Activated T-helper 17 cell treated with anti-CD3 and anti-CD28 coated beads, Interleukin-2, amount 50 U/mL, for 72 hours (primary cell): ENCODE measurements around the gene LRMDA. TPM values are rescaled to one million over a fixed set of nuclear protein-coding genes. Genes with fewer than 3 reads are reported as not detected.

Experiments
- ATAC-seq: fragments of 150-1000 bp; cut with Tn5 transposase; replicated peaks from 2 replicates; pipeline ENCODE4 v1.10.0; 2021; ENCODE audit warnings: mild to moderate bottlenecking, moderate library complexity
- H3K27ac Mint-ChIP-seq: one replicate; pipeline ENCODE4 v1.8.0; 2022; ENCODE audit warnings: mixed read lengths
- H3K27me3 Mint-ChIP-seq: one replicate; pipeline ENCODE4 v1.8.0; 2022; ENCODE audit warnings: mixed read lengths
- H3K36me3 Mint-ChIP-seq: one replicate; pipeline ENCODE4 v1.8.0; 2022; ENCODE audit warnings: low read depth, mild to moderate bottlenecking, mixed read lengths
- H3K4me1 Mint-ChIP-seq: one replicate; pipeline ENCODE4 v1.8.0; 2022; ENCODE audit warnings: mixed read lengths
- H3K4me3 Mint-ChIP-seq: one replicate; pipeline ENCODE4 v1.8.0; 2022; ENCODE audit warnings: mild to moderate bottlenecking, mixed read lengths
- H3K9me3 Mint-ChIP-seq: one replicate; pipeline ENCODE4 v1.8.0; 2022; ENCODE audit warnings: mixed read lengths
- total RNA-seq, 2 donors: library from RNA; stranded (reverse); gene quantifications; one replicate each; pipeline ENCODE4 v1.2.3, GENCODE V29; 2022

The LRMDA gene
- total RNA-seq, 2 donors from 2014 or later: not detected

- no peak for ATAC-seq
- Mint-ChIP-seq H3K36me3 (no peaks in the 10 kb centered on the region), H3K4me1 (no peaks in the 10 kb centered on the region), H3K4me3 (no peak overlapping the region), H3K27ac (no peak overlapping the region), H3K27me3 (no peaks in the 10 kb centered on the region), H3K9me3 (peaks cover 7% of the 10 kb centered on the region)
These were observed 744.7 kb downstream of the LRMDA start for GRCh38 chr10:76176166-76176550.

GRCh38 chr10:76177936-76178335 is 746.5 kb downstream of the LRMDA start:
- Mint-ChIP-seq H3K36me3 (no peaks in the 10 kb centered on the region), H3K4me3 (no peak overlapping the region), H3K27ac (no peak overlapping the region), H3K9me3 (peaks cover 7% of the 10 kb centered on the region), H3K27me3 (no peaks in the 10 kb centered on the region), H3K4me1 (no peaks in the 10 kb centered on the region)
- no peak for ATAC-seq

- no peak overlapping the region for H3K27ac Mint-ChIP-seq
- no peaks in the 10 kb centered on the region for H3K36me3 Mint-ChIP-seq
- H3K4me1 Mint-ChIP-seq: no peaks in the 10 kb centered on the region
- H3K27me3 Mint-ChIP-seq: no peaks in the 10 kb centered on the region
- peaks cover 4% of the 10 kb centered on the region for H3K9me3 Mint-ChIP-seq
- no peak for ATAC-seq
- H3K4me3 Mint-ChIP-seq: no peak overlapping the region
These were observed 747.3 kb downstream of the LRMDA start for GRCh38 chr10:76178532-76179292.

- peaks cover 4% of the 10 kb centered on the region for H3K9me3 Mint-ChIP-seq
- no peak for ATAC-seq
- no peaks in the 10 kb centered on the region for H3K27me3 Mint-ChIP-seq
- H3K4me1 Mint-ChIP-seq: no peaks in the 10 kb centered on the region
- H3K27ac Mint-ChIP-seq: no peak overlapping the region
- H3K36me3 Mint-ChIP-seq: no peaks in the 10 kb centered on the region
- no peak overlapping the region for H3K4me3 Mint-ChIP-seq
These were observed 748.4 kb downstream of the LRMDA start for GRCh38 chr10:76179806-76180205.

- no peaks in the 10 kb centered on the region for H3K4me1 Mint-ChIP-seq
- peaks cover 4% of the 10 kb centered on the region for H3K27me3 Mint-ChIP-seq
- no peaks in the 10 kb centered on the region for H3K36me3 Mint-ChIP-seq
- ATAC-seq: no peak
- H3K4me3 Mint-ChIP-seq: no peak overlapping the region
- no peaks in the 10 kb centered on the region for H3K9me3 Mint-ChIP-seq
- no peak overlapping the region for H3K27ac Mint-ChIP-seq
These were observed 753.2 kb downstream of the LRMDA start for GRCh38 chr10:76184647-76185046.

GRCh38 chr10:76185471-76186301 is 754.3 kb downstream of the LRMDA start:
- ATAC-seq: no peak
- Mint-ChIP-seq H3K4me1 (no peaks in the 10 kb centered on the region), H3K9me3 (no peaks in the 10 kb centered on the region), H3K27me3 (peaks cover 4% of the 10 kb centered on the region), H3K27ac (no peak overlapping the region), H3K36me3 (no peaks in the 10 kb centered on the region), H3K4me3 (no peak overlapping the region)

GRCh38 chr10:76188216-76188615 is 756.8 kb downstream of the LRMDA start:
- ATAC-seq: no peak
- Mint-ChIP-seq H3K4me3 (no peak overlapping the region), H3K27ac (no peak overlapping the region)

GRCh38 chr10:76190634-76191270 is 759.3 kb downstream of the LRMDA start:
- Mint-ChIP-seq H3K4me1 (no peaks in the 10 kb centered on the region), H3K4me3 (no peak overlapping the region), H3K27ac (no peak overlapping the region), H3K27me3 (peaks cover 4% of the 10 kb centered on the region), H3K9me3 (peaks cover 7% of the 10 kb centered on the region), H3K36me3 (no peaks in the 10 kb centered on the region)
- ATAC-seq: no peak

More at GRCh38 chr10:76188216-76188615, 756.8 kb downstream of the LRMDA start:
- Mint-ChIP-seq H3K9me3 (no peaks in the 10 kb centered on the region), H3K4me1 (no peaks in the 10 kb centered on the region), H3K36me3 (no peaks in the 10 kb centered on the region), H3K27me3 (peaks cover 4% of the 10 kb centered on the region)

- no peak for ATAC-seq
- H3K4me3 Mint-ChIP-seq: no peak overlapping the region
- no peaks in the 10 kb centered on the region for H3K36me3 Mint-ChIP-seq
- no peak overlapping the region for H3K27ac Mint-ChIP-seq
- no peaks in the 10 kb centered on the region for H3K4me1 Mint-ChIP-seq
- H3K9me3 Mint-ChIP-seq: peaks cover 7% of the 10 kb centered on the region
- H3K27me3 Mint-ChIP-seq: peaks cover 4% of the 10 kb centered on the region
These were observed 759.9 kb downstream of the LRMDA start for GRCh38 chr10:76191336-76191735.

- H3K27me3 Mint-ChIP-seq: peaks cover 4% of the 10 kb centered on the region
- H3K4me3 Mint-ChIP-seq: no peak overlapping the region
- H3K9me3 Mint-ChIP-seq: peaks cover 7% of the 10 kb centered on the region
- no peak overlapping the region for H3K27ac Mint-ChIP-seq
- no peak for ATAC-seq
- no peaks in the 10 kb centered on the region for H3K4me1 Mint-ChIP-seq
- H3K36me3 Mint-ChIP-seq: no peaks in the 10 kb centered on the region
These were observed 760.7 kb downstream of the LRMDA start for GRCh38 chr10:76192151-76192550.

GRCh38 chr10:76192694-76193320 is 761.4 kb downstream of the LRMDA start:
- Mint-ChIP-seq H3K27me3 (no peaks in the 10 kb centered on the region), H3K27ac (no peak overlapping the region), H3K4me3 (no peak overlapping the region), H3K4me1 (no peaks in the 10 kb centered on the region), H3K36me3 (no peaks in the 10 kb centered on the region), H3K9me3 (peaks cover 7% of the 10 kb centered on the region)
- no peak for ATAC-seq

- H3K9me3 Mint-ChIP-seq: peaks cover 7% of the 10 kb centered on the region
- ATAC-seq: no peak
- no peaks in the 10 kb centered on the region for H3K36me3 Mint-ChIP-seq
- H3K4me3 Mint-ChIP-seq: no peak overlapping the region
- H3K27me3 Mint-ChIP-seq: no peaks in the 10 kb centered on the region
- no peaks in the 10 kb centered on the region for H3K4me1 Mint-ChIP-seq
- H3K27ac Mint-ChIP-seq: no peak overlapping the region
These were observed 764.4 kb downstream of the LRMDA start for GRCh38 chr10:76195654-76196390.

GRCh38 chr10:76197293-76197692 is 765.9 kb downstream of the LRMDA start:
- no peaks in the 10 kb centered on the region for H3K36me3 Mint-ChIP-seq
- H3K27ac Mint-ChIP-seq: no peak overlapping the region
- no peaks in the 10 kb centered on the region for H3K27me3 Mint-ChIP-seq
- H3K9me3 Mint-ChIP-seq: peaks cover 7% of the 10 kb centered on the region
- ATAC-seq: no peak
- no peaks in the 10 kb centered on the region for H3K4me1 Mint-ChIP-seq
- no peak overlapping the region for H3K4me3 Mint-ChIP-seq
